ENCODE data around the gene NKX1-2.

GRCh38 chr10:124453960-124454610, 4.2 kb upstream of the NKX1-2 start:
- TF ChIP-seq, protein P1, sequence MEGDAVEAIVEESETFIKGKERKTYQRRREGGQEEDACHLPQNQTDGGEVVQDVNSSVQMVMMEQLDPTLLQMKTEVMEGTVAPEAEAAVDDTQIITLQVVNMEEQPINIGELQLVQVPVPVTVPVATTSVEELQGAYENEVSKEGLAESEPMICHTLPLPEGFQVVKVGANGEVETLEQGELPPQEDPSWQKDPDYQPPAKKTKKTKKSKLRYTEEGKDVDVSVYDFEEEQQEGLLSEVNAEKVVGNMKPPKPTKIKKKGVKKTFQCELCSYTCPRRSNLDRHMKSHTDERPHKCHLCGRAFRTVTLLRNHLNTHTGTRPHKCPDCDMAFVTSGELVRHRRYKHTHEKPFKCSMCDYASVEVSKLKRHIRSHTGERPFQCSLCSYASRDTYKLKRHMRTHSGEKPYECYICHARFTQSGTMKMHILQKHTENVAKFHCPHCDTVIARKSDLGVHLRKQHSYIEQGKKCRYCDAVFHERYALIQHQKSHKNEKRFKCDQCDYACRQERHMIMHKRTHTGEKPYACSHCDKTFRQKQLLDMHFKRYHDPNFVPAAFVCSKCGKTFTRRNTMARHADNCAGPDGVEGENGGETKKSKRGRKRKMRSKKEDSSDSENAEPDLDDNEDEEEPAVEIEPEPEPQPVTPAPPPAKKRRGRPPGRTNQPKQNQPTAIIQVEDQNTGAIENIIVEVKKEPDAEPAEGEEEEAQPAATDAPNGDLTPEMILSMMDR (IDR thresholded peaks at IDR 0.05 in 8 of 11, conservative IDR thresholded peaks at IDR 0.05 in 3 of 11) = no peak
- TF ChIP-seq POLR2AphosphoS5 (IDR thresholded peaks at IDR 0.05) = no peak
- no peak for TF ChIP-seq POLR2A (IDR thresholded peaks at IDR 0.05)

All from spleen (tissue), 7 donors.